A172 (cell line): ENCODE data around the gene FAM13A. TPM values are rescaled to one million over a fixed set of nuclear protein-coding genes. Genes with fewer than 3 reads are reported as not detected.
A peak's percentile ranks its signal among the peaks of the same experiment; 100 is the strongest.
"Not testable (repeated sequence)": the region's sequence is repeated elsewhere in the genome, so short reads cannot be mapped to it uniquely, and the experiment has no call there.

Experiments
- DNase-seq: peaks from one replicate; pipeline ENCODE4 v3.0.0-alpha.2; 2015; ENCODE audit warnings: low spot score
- total RNA-seq: library from RNA; depleted of rRNA; stranded (reverse); fragments of >200 nt; shearing (Covaris generic); gene quantifications from 2 replicates; pipeline ENCODE4 v1.2.3, GENCODE V29; 2014

FAM13A gene
- total RNA-seq, 1 experiment from 2014 or later: 9.8 TPM

DNA sequence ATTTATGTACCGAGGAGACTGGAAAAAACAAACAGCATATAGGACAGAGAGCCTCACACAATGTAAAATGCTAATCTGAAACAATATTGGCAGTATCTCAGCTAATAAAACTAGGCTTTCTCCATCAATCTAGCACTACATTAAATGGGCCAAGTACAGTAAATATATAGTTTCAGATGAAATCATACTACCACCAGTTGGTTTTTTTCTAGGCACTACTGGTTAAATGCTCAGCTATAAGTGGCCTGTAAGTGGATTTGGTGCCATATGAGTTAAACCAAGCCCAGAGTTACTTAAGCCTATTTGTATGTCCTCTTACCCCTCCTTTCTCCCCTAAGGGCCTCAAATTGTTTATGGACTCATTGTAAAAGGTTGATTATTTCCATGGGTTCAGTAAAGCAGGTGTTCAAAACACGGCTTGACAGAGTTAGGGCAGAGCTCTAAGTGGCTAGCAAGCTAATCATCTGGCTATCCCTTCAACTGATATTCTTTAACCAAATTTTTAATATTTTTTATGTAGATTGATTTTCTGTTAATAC is 57.5 kb downstream of the FAM13A start:
- no peak for DNase-seq

GRCh38 chr4:88998891-88999290 is 58.1 kb downstream of the FAM13A start:
- DNase-seq: no peak

GRCh38 chr4:88998001-88998400 is 59.0 kb downstream of the FAM13A start:
- no peak for DNase-seq

DNA sequence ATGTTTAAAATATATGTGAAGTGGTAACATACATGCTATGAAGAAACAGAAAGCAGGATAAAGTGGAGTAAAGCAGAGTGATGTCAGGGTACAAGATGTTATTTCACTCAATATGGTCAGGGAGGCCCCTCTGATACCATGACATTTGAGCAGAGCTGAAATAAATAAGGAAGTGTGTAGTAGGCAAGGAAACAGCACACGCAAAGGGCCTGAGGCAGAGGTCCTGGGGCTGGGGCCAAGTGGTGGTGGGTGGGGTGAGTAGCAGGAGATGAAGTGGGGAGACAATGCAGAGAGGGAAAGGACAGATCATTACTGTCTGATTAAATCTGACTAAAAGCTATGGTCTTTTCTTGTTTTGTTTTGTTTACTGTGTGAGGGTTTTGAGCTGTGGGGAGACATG is 61.1 kb downstream of the FAM13A start:
- DNase-seq: no peak

GRCh38 chr4:88995257-88995656 is 61.7 kb downstream of the FAM13A start:
- DNase-seq: not testable (repeated sequence)

- no peak for DNase-seq
Measured at GRCh38 chr4:88993246-88993645, 63.7 kb downstream of the FAM13A start.

DNA sequence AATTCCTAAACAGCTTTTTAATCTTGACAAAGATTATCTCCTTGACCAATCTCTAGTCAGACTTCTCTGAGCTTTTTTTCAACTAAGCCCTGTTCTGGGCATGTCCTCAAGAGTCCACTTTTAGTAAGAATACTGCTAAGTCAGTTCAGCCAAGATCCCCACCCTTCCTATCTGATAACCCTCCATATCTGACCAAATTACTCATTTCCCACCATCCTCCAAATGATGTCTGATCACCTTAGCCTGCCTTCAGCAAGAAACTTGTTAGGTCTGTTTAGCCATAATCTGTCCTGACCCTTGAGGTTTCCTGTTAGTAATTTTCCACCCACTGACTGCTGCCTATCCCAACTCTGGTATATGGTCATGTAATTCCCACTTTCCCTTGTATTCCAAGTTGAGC is 65.2 kb downstream of the FAM13A start:
- peak; percentile 18 for DNase-seq

GRCh38 chr4:88989990-88990389 is 67.0 kb downstream of the FAM13A start:
- no peak for DNase-seq

DNA sequence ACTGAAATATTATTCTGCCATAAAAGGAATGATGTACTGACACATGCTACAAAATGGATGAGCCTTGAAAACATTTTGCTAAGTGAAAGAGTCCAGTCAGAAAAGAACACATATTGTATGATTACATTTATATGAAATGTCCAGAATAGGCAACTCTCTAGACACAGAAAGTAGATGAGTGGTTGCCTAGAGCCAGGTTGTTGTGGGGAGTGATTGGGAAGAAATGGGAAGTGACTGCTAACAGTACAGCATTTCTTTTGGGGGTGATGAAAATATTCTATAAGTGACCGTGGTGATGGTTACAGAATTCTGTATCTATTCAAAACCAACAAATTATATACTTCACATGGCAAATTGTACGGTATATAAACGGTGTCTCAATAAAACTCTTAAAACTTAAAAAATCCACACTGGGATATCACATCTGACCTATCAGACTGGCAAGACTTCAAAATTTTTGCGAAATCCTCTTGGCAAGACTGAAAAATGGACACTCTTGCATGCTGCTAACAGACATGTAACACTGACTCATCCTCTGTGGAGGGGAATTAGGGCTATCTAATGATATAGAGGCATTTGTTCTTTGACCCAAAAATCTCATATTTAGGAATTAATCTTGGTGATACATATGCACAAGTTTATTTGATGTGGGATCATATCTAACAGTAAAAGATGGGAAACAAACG is 71.8 kb downstream of the FAM13A start:
- DNase-seq: no peak

GRCh38 chr4:88982757-88983156 is 74.2 kb downstream of the FAM13A start:
- DNase-seq: no peak

- no peak for DNase-seq
Measured at GRCh38 chr4:88981993-88982392, 75.0 kb downstream of the FAM13A start.

GRCh38 chr4:88981556-88981955 is 75.4 kb downstream of the FAM13A start:
- no peak for DNase-seq

DNA sequence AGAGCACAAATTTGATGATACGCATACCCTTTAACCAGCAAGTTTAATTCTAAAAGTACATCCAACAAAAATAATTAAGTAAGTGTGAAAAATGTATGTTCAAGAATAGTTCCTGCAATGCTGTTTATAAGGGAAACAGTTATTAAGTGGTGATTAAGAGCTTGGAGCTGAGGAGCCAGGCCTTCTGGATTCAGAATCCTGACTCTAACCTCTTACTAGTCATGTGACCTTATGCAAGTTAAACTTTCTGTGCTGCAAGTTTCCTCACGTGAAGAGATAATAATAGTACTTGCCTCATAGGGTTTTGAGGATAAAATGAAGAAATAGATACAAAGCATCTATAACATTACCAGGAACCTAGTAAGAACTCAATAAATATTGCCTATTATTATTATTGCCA is 77.7 kb downstream of the FAM13A start:
- no peak for DNase-seq

DNA sequence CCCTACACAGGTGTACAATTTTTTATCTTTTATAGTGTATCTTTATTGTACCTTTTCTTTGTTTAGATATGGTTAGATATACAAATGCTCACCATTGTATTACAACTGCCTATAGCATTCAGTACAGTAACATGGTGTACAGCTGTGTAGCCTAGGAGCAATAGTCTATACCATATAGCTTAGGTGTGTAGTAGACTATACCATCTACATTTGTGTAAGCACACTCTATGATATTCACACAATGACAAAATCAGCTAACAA is 80.3 kb downstream of the FAM13A start:
- DNase-seq: no peak

- DNase-seq: no peak
Measured at GRCh38 chr4:88975958-88976774, 80.8 kb downstream of the FAM13A start.

GRCh38 chr4:88971536-88971935 is 85.4 kb downstream of the FAM13A start:
- DNase-seq: no peak

- DNase-seq: no peak
Measured at GRCh38 chr4:88969746-88970145, 87.2 kb downstream of the FAM13A start.

- DNase-seq: no peak
Measured at GRCh38 chr4:88969271-88969670, 87.7 kb downstream of the FAM13A start.

- no peak for DNase-seq
Measured at GRCh38 chr4:88967883-88968331, 89.1 kb downstream of the FAM13A start.

- no peak for DNase-seq
Measured at GRCh38 chr4:88965053-88965452, 91.9 kb downstream of the FAM13A start.

GRCh38 chr4:88964450-88964849 is 92.5 kb downstream of the FAM13A start:
- no peak for DNase-seq

- no peak for DNase-seq
Measured at GRCh38 chr4:88963817-88964216, 93.2 kb downstream of the FAM13A start.

DNA sequence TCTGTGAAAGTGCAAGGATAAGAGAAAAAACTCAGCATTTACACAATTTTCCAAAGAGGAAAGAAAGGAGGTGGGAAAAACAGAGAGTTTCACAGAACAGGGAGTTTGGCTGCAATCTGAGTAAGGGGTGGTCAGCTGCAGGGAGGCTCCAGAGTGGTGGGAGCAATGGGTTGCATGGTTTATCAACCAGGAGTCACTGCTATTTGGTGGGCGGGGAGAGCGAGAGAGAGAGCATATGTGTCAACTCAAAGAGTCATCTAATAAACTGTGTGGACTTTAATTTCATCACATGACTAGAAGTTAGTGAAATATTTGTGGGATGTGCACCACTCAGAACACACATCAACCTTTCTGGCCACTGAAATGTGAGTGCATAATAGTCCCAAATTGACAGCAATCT is 94.6 kb downstream of the FAM13A start:
- DNase-seq: no peak
